Fibroblast of the conjunctiva (primary cell): ENCODE results near the gene NRP1.
"Not testable (repeated sequence)": the region's sequence is repeated elsewhere in the genome, so short reads cannot be mapped to it uniquely, and the experiment has no call there.

Experiments used
- DNase-seq: peaks from one replicate; pipeline ENCODE4 v3.0.0-alpha.2; 2010; ENCODE audit warnings: low read depth

NRP1 gene

GRCh38 chr10:33150146-33150545 is 184.3 kb downstream of the NRP1 start:
- no peak for DNase-seq

GRCh38 chr10:33147013-33147310 is 187.5 kb downstream of the NRP1 start:
- DNase-seq = no peak

DNA sequence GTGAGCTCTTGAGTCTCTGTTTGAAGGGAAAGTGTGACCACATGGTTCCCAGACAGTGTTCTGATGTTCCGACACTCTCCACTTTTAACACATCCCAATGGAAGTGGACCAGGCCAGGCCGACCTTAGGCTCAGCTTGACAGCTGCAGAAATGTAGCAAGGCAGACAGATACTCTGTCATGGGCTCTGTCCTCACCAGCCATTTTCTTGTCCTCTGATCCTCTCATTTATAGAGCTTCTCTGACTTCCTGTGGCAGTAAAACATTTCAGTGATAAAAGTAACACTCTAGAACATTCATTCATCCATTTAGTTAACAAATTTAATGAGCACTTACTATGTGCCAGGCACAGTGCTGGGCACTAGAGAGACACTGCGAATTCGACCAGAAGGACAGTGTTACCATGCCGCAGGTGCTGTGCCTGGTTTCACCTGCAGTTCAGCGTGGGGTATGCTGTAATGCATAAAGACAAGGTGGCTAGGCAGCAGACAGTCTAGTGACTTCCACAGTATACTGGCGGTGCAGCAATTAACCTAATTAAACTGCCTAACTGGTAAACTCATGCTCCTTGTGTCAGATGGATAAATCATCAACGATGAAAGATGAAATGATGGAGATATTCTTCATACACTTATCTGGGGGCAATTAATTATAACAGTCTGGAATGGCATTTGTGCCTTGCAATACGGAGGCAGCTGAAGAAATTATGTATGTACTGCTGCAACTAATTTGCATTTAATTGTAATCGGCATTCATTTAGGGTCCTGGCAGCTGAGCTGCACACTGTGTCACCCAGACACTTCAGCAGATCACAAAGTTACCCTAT is 188.1 kb downstream of the NRP1 start:
- no peak for DNase-seq

- no peak for DNase-seq
Observed at GRCh38 chr10:33145451-33146188, 188.8 kb downstream of the NRP1 start.

DNA sequence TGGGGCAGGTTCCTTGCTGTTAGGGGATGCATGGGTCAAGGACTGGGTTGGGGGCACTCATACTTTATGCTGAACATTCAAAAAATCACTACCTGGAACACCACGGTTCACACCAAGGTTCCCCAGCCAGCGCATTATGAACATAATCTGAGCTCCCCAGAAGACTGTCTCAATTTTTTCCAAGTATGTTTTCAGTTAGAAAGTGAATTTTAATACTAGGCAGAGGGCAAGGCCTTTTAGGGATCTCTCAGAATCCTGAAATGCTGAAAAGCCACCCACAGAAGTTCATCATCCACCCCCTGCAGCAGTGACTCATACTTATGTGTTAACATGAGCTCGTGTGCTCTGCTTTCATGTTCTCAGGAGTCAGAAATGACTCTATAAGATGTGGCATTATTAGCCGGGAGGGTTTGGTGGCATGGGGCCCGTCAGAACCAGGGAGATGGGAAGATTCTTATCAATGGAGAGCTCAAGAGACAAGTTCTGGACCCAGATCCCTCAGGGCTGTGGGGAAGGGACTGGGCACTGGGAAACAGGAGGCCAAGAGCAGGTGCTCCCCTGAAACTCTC is 191.2 kb downstream of the NRP1 start:
- peak; percentile 46 for DNase-seq

DNA sequence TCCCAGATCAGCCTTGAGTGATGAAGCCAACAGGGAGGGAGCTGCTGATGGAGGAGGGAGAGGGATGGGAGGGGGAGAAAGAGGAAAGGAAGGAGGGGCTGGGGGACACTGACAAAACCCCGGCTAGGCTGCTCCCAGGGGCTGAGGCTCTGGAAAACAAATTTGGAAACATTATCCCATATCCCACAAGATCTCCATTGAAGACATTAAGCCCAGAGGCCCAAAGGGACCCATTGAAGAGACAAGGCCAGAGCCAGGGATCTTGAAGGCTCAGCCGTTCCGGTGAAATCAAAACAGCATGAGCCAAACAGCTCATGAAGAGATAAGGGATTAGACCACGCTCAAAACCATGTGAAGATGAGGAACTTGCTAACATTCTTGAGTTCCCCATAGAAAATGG is 192.2 kb downstream of the NRP1 start:
- DNase-seq = no peak

DNA sequence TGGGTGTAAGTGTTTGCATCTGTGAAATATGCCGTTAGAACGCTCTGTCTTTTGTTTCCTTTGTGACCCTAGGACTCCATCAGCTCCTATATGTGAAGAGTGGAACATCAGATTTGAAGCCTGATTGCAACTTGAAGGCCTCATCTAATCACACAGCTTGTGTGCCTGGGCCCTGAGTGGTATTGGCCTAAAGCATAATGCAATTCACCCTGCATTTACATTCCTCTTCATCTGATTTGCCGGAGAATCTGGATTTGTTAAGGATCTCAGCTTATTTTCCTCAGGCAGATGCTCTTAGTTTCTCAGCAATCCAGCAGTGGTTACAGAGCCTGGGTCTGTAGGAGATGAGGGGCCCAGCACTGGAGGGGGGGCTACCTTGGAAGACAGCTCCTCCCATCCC is 193.2 kb downstream of the NRP1 start:
- no peak for DNase-seq

DNA sequence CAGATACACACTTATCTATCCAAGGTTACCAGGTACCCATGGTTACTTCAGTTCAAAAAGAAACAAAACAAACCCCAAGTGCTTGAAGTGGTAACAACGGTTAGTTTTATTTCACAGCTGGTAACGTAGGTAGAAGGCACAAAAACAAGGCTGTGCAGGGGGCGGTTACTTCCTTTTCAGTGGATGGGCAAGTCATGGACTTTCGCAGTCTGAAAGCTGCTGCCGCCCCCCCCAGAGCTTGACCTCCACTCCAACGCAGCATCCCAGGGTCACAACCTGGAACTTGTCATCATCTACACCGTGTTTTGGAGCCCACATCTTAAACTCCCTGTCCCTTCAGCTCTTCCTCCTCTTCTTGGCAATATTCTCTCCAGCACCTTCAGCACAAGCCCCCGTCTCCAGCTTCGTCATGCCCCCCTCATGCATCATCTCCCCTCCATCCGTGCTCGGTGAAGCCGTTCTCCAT is 195.3 kb downstream of the NRP1 start:
- DNase-seq = no peak

- DNase-seq = not testable (repeated sequence)
Observed at GRCh38 chr10:33138686-33139085, 195.8 kb downstream of the NRP1 start.

DNA sequence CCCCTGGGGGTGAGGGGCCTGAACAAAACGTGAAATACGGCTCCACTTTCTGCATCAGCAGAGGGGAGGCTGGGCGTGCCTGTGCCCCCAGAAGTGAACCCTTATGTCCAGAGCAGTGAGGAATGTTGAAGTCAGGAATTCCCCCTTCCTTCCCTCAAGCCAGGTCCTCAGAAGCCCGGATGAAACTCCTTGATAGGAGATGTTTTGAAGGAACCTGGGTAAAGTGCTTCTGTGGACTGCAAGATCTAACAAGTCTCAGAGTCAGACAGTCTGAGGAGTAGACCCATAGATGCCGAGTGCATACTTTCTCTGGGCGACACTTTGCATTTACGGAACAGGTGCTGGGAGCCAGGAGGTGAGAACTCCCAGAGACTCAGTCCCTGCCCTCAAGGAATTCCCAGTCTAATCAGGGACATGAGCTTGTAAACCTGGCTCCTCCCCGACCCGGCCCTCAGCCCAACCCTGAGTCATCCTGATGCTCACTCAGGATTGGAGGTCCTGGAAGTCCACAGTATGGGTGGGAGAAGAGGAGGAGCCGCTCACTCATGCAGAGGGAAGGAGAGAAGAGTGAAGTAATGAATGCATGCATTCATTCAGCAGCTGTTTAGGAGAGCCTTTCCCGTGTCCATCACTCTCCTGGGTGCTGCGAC is 197.0 kb downstream of the NRP1 start:
- no peak for DNase-seq

DNA sequence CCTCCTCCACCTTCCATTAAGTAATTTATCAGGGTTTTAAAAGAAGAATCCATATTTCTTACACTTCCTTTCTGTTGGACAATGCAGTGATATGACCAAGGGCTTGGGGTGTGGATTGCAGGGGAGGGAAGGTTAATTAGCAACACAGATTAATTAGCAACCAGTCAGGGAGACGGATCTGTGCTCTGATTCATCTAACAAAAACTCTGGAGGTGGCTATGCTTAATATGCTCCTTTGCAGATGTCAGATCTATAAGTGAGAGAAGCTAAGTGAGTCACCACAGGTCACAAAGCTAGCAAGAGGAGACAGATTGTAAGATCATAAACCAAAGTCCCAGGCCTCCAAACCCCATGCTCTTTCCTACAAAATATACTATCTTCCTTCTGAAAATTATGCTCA is 197.7 kb downstream of the NRP1 start:
- no peak for DNase-seq

- DNase-seq = no peak
Observed at GRCh38 chr10:33136271-33136670, 198.2 kb downstream of the NRP1 start.

DNA sequence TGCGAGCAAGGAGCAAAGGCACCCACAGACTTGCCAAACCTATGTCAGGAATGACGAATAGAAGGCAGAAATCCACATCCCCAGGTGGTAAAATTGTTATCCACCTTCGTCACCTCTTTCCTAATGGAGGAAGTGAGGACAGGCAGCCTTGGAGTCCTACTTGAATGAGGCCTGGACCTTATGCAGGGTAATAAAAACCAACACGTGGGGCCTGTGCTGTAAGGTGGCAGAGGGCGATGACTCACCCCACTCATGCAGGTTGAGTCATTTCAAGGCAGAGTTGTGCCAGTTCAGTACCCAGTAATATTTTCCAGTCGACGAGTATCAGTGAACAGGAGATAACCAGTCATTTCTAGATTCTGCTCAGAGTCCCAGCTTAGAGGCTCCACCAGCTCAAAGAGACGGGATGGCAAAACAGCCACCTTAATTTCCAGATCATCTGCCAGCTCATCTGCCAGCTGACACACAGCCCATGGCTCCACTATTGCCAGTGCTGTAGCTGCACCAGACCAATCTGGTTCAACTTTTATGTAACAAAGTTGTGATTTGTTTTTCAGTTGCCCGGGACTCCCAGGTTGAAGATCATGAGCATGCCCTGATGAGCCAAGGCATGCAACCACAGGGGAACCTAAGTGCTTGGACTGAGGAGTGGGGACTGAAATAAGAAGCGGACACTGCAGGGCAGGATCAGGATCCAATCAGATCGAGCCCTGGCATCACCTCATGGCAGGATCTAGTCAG is 200.3 kb downstream of the NRP1 start:
- DNase-seq = peak; percentile 80

DNA sequence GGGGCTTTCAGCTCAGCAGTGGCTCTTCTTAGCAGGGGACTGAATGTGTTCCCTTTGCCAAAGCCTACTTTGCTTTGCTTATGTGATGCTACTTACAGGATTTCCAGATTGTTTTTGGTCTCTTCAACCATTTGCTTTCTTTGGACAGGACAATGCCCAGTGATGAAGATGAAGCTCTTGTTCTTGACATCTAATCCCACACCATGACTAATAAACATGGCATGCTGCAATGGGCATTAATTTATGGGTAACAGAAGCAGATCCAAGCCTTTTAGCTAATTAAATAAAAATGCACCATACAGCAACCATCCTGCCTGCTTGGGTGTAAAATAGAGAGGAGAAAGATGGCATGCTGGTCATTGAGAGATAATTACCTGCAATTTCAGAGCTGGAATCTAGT is 200.9 kb downstream of the NRP1 start:
- DNase-seq = no peak

DNA sequence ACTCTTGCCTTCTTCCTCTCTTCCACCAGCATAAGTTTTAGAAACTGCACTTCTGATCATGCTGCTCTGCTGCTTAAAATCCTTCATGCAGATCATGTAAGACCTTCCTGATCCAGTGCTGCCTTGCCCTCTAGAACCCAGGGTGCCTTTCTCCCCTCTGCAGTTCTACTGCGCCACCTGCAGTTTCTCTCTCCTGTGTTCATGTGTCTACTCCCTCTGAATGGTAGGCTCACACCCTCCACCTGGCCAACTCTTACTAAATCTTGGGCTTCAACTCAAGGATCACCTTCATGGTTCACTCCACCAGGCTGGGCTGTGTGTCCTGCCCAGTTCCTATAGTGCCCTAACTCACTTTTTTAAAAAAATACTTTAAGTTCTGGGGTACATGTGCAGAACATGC is 201.8 kb downstream of the NRP1 start:
- DNase-seq = no peak

DNA sequence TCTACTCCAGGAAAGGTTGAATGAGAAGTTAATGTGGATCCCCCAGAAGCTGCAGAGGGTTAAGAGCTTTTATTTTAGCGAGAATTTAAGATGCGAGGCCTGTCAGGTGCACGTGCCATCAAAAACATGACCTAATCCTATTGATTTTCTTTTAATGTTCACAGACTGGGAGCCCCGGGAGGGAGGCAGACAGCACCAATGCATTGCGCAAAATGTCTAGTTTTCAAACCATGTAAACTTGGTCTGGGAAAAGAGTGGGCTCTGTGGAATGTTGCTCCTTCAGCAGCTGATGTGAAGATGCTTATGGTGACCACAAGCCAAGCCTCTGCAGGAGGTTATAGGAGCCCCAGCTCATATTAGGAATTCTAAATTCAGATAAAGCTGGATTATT is 204.5 kb downstream of the NRP1 start:
- no peak for DNase-seq

GRCh38 chr10:33129141-33129995 is 205.1 kb downstream of the NRP1 start:
- peak; percentile 75 for DNase-seq

DNA sequence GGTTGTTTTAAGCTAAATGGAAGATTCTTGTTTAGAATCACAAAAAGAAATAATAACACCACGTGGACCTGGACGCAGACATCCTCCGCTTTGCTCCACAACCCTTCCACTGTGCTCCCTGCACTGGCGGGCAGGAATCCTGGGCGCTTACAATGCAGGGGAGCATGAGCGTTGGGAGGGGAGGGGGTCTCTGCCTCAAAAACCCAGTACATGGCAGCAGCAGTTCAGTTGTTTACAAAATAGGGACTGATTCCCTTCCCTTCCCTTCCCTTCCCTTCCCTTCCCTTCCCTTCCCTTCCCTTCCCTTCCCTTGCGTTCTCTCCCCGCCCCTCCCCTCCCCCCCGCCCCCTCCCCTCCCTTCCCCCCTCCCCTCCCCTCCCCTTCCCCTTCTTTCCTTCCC is 206.8 kb downstream of the NRP1 start:
- no peak for DNase-seq
